GM23338 (cell line): ENCODE measurements around the gene SCNN1A. TPM values are rescaled to one million over a fixed set of nuclear protein-coding genes. Genes with fewer than 3 reads are reported as not detected.

ENCODE experiments used
- CTCF ChIP-seq, 2 experiments: fragments of 200-600 bp in 1 of 2; sonication (generic) in 1 of 2; conservative IDR thresholded peaks; 2 replicates each; pipeline versions ENCODE4 v1.5.1 to v1.6.1; 2016 to 2017; ENCODE audit warnings: antibody characterized with exemption in 2 of 2, low read depth in 2 of 2, mild to moderate bottlenecking in 2 of 2, moderate library complexity in 1 of 2
- ETS1 ChIP-seq: IDR thresholded peaks from 2 replicates; pipeline ENCODE4 v1.6.1; 2016; ENCODE audit warnings: antibody characterized with exemption
- EZH2 ChIP-seq: fragments of 200-600 bp; sonication (generic); IDR thresholded peaks from one replicate; pipeline ENCODE4 v1.8.0; 2017; ENCODE audit warnings: antibody characterized with exemption, mild to moderate bottlenecking, low read depth; ENCODE audit not compliant: unreplicated experiment
- NANOG ChIP-seq: IDR thresholded peaks from 2 replicates; pipeline ENCODE4 v1.6.1; 2016; ENCODE audit warnings: antibody characterized with exemption, borderline replicate concordance
- POLR2AphosphoS5 ChIP-seq: IDR thresholded peaks from 2 replicates; pipeline ENCODE4 v1.6.1; 2016; ENCODE audit warnings: antibody characterized with exemption, low read depth
- ZNF114 ChIP-seq: fragments of 250-450 bp; sonication (Bioruptor Pico); IDR thresholded peaks from 2 replicates; pipeline ENCODE4 v1.5.0; 2020; ENCODE audit warnings: mild to moderate bottlenecking, moderate library complexity
- ZNF331 ChIP-seq: fragments of 250-450 bp; sonication (Bioruptor Pico); IDR thresholded peaks from 2 replicates; pipeline ENCODE4 v1.5.0; 2020; ENCODE audit warnings: low read depth, mild to moderate bottlenecking, moderate library complexity
- polyA plus RNA-seq: library from polyadenylated mRNA; unstranded; fragments of >200 nt; fragmentation: Nextera tagmentation; extraction: Ambion mirVana; gene quantifications from 2 replicates; pipeline ENCODE4 v1.2.1, GENCODE V29; 2016
- total RNA-seq: library from RNA; depleted of rRNA; stranded (reverse); fragments of >200 nt; shearing (Covaris generic); gene quantifications from 2 replicates; pipeline ENCODE4 v1.2.3, GENCODE V29; 2014
- TF ChIP-seq, protein P1 (sequence below): fragments of 250-450 bp; sonication (Bioruptor Pico); IDR thresholded peaks from 2 replicates; pipeline ENCODE4 v1.5.0; 2020; ENCODE audit warnings: mild to moderate bottlenecking, moderate library complexity

The SCNN1A gene
- total and polyA plus RNA-seq, 2 experiments from 2014 or later, result 37.1 to 125 TPM

GRCh38 chr12:6330192-6330591 lies 45.2 kb downstream of the SCNN1A start (continued):
- TF ChIP-seq, protein P1, sequence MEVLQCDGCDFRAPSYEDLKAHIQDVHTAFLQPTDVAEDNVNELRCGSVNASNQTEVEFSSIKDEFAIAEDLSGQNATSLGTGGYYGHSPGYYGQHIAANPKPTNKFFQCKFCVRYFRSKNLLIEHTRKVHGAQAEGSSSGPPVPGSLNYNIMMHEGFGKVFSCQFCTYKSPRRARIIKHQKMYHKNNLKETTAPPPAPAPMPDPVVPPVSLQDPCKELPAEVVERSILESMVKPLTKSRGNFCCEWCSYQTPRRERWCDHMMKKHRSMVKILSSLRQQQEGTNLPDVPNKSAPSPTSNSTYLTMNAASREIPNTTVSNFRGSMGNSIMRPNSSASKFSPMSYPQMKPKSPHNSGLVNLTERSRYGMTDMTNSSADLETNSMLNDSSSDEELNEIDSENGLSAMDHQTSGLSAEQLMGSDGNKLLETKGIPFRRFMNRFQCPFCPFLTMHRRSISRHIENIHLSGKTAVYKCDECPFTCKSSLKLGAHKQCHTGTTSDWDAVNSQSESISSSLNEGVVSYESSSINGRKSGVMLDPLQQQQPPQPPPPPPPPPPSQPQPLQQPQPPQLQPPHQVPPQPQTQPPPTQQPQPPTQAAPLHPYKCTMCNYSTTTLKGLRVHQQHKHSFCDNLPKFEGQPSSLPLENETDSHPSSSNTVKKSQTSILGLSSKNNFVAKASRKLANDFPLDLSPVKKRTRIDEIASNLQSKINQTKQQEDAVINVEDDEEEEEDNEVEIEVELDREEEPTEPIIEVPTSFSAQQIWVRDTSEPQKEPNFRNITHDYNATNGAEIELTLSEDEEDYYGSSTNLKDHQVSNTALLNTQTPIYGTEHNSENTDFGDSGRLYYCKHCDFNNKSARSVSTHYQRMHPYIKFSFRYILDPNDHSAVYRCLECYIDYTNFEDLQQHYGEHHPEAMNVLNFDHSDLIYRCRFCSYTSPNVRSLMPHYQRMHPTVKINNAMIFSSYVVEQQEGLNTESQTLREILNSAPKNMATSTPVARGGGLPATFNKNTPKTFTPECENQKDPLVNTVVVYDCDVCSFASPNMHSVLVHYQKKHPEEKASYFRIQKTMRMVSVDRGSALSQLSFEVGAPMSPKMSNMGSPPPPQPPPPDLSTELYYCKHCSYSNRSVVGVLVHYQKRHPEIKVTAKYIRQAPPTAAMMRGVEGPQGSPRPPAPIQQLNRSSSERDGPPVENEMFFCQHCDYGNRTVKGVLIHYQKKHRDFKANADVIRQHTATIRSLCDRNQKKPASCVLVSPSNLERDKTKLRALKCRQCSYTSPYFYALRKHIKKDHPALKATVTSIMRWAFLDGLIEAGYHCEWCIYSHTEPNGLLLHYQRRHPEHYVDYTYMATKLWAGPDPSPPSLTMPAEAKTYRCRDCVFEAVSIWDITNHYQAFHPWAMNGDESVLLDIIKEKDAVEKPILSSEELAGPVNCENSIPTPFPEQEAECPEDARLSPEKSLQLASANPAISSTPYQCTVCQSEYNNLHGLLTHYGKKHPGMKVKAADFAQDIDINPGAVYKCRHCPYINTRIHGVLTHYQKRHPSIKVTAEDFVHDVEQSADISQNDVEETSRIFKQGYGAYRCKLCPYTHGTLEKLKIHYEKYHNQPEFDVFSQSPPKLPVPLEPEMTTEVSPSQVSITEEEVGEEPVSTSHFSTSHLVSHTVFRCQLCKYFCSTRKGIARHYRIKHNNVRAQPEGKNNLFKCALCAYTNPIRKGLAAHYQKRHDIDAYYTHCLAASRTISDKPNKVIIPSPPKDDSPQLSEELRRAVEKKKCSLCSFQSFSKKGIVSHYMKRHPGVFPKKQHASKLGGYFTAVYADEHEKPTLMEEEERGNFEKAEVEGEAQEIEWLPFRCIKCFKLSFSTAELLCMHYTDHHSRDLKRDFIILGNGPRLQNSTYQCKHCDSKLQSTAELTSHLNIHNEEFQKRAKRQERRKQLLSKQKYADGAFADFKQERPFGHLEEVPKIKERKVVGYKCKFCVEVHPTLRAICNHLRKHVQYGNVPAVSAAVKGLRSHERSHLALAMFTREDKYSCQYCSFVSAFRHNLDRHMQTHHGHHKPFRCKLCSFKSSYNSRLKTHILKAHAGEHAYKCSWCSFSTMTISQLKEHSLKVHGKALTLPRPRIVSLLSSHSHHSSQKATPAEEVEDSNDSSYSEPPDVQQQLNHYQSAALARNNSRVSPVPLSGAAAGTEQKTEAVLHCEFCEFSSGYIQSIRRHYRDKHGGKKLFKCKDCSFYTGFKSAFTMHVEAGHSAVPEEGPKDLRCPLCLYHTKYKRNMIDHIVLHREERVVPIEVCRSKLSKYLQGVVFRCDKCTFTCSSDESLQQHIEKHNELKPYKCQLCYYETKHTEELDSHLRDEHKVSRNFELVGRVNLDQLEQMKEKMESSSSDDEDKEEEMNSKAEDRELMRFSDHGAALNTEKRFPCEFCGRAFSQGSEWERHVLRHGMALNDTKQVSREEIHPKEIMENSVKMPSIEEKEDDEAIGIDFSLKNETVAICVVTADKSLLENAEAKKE (CRISPR knock-in tag), result no peak
- TF ChIP-seq ZNF114 (CRISPR knock-in tag) (no peak), ZNF331 (no peak), POLR2AphosphoS5 (no peak), EZH2 (no peak), CTCF (conservative IDR thresholded peaks at IDR 0.05; ENCODE audit: low read depth in 2 of 2) (no peak), NANOG (no peak), ETS1 (no peak)
